ENCODE results near the gene SLC6A19.

The SLC6A19 gene

GRCh38 chr5:1214936-1215220 is 13.5 kb downstream of the SLC6A19 start:
- DNase-seq = no peak
- in situ Hi-C loops (cut with MboI; ENCODE audit: low pct_unique_long_range_greater_than_20kb, low sequenced_read_pairs) = no loop called here

- in situ Hi-C loops (cut with MboI; ENCODE audit: low pct_unique_long_range_greater_than_20kb, low sequenced_read_pairs) = no loop called here
- DNase-seq = no peak
Measured at GRCh38 chr5:1215320-1216096, 14.1 kb downstream of the SLC6A19 start.

- in situ Hi-C loops (cut with MboI; ENCODE audit: low pct_unique_long_range_greater_than_20kb, low sequenced_read_pairs) = no loop called here
- DNase-seq = no peak
Measured at GRCh38 chr5:1216211-1216917, 15.0 kb downstream of the SLC6A19 start.

- DNase-seq = no peak
- in situ Hi-C loops (cut with MboI; ENCODE audit: low pct_unique_long_range_greater_than_20kb, low sequenced_read_pairs) = no loop called here
Measured at GRCh38 chr5:1216918-1217295, 15.5 kb downstream of the SLC6A19 start.

GRCh38 chr5:1217596-1218206 is 16.3 kb downstream of the SLC6A19 start:
- in situ Hi-C loops (cut with MboI; ENCODE audit: low pct_unique_long_range_greater_than_20kb, low sequenced_read_pairs) = no loop called here
- DNase-seq = no peak

GRCh38 chr5:1218351-1219080 is 17.1 kb downstream of the SLC6A19 start:
- in situ Hi-C loops (cut with MboI; ENCODE audit: low pct_unique_long_range_greater_than_20kb, low sequenced_read_pairs) = no loop called here
- DNase-seq = no peak

GRCh38 chr5:1219098-1219767 is 17.8 kb downstream of the SLC6A19 start:
- in situ Hi-C loops (cut with MboI; ENCODE audit: low pct_unique_long_range_greater_than_20kb, low sequenced_read_pairs) = no loop called here
- no peak for DNase-seq

GRCh38 chr5:1219768-1220100 is 18.3 kb downstream of the SLC6A19 start:
- DNase-seq = no peak
- in situ Hi-C loops (cut with MboI; ENCODE audit: low pct_unique_long_range_greater_than_20kb, low sequenced_read_pairs) = no loop called here

GRCh38 chr5:1220351-1220750 is 19.0 kb downstream of the SLC6A19 start:
- in situ Hi-C loops (cut with MboI; ENCODE audit: low pct_unique_long_range_greater_than_20kb, low sequenced_read_pairs) = no loop called here
- no peak for DNase-seq

GRCh38 chr5:1220831-1221230 is 19.4 kb downstream of the SLC6A19 start:
- in situ Hi-C loops (cut with MboI; ENCODE audit: low pct_unique_long_range_greater_than_20kb, low sequenced_read_pairs) = no loop called here

GRCh38 chr5:1221721-1222120 is 20.3 kb downstream of the SLC6A19 start:
- in situ Hi-C loops (cut with MboI; ENCODE audit: low pct_unique_long_range_greater_than_20kb, low sequenced_read_pairs) = no loop called here
- no peak for DNase-seq

More at GRCh38 chr5:1220831-1221230, 19.4 kb downstream of the SLC6A19 start:
- no peak for DNase-seq

GRCh38 chr5:1222147-1222546 is 20.8 kb downstream of the SLC6A19 start:
- in situ Hi-C loops (cut with MboI; ENCODE audit: low pct_unique_long_range_greater_than_20kb, low sequenced_read_pairs) = no loop called here
- no peak for DNase-seq

- in situ Hi-C loops (cut with MboI; ENCODE audit: low pct_unique_long_range_greater_than_20kb, low sequenced_read_pairs) = no loop called here
- no peak for DNase-seq
Measured at GRCh38 chr5:1222621-1223277, 21.4 kb downstream of the SLC6A19 start.

GRCh38 chr5:1223278-1223670 is 21.9 kb downstream of the SLC6A19 start:
- in situ Hi-C loops (cut with MboI; ENCODE audit: low pct_unique_long_range_greater_than_20kb, low sequenced_read_pairs) = no loop called here
- no peak for DNase-seq

- DNase-seq = no peak
- in situ Hi-C loops (cut with MboI; ENCODE audit: low pct_unique_long_range_greater_than_20kb, low sequenced_read_pairs) = no loop called here
Measured at GRCh38 chr5:1224631-1225030, 23.2 kb downstream of the SLC6A19 start.

- in situ Hi-C loops (cut with MboI; ENCODE audit: low pct_unique_long_range_greater_than_20kb, low sequenced_read_pairs) = no loop called here
- DNase-seq = no peak
Measured at GRCh38 chr5:1225081-1225480, 23.7 kb downstream of the SLC6A19 start, which contains the start of gene SLC6A18. TSS of gene SLC6A18 (plus strand) at chr5:1225381. CDS start at chr5:1225478, 97 bp downstream.

- in situ Hi-C loops (cut with MboI; ENCODE audit: low pct_unique_long_range_greater_than_20kb, low sequenced_read_pairs) = no loop called here
- no peak for DNase-seq
Measured at GRCh38 chr5:1226231-1226630, 24.8 kb downstream of the SLC6A19 start.

GRCh38 chr5:1226839-1227581 is 25.6 kb downstream of the SLC6A19 start:
- DNase-seq = no peak
- in situ Hi-C loops (cut with MboI; ENCODE audit: low pct_unique_long_range_greater_than_20kb, low sequenced_read_pairs) = no loop called here
